SK-N-SH (cell line): Measurements from ENCODE around the gene PTPA.

Experiments
- CHD2 ChIP-seq: fragments of 150-350 bp; IDR thresholded peaks from 2 replicates; pipeline ENCODE4 v1.6.1; 2018; ENCODE audit warnings: low read length; ENCODE audit not compliant: partially characterized antibody
- CTCF ChIP-seq: fragments of 200-600 bp; sonication (generic); IDR thresholded peaks from 2 replicates; pipeline ENCODE4 v1.6.1; 2017; ENCODE audit warnings: antibody characterized with exemption, mild to moderate bottlenecking, moderate library complexity
- EP300 ChIP-seq, 2 experiments: IDR thresholded peaks; 2 replicates each; pipeline versions ENCODE4 v1.4.0 to v1.6.1; 2012; ENCODE audit warnings: borderline replicate concordance in 1 of 2, low read depth in 1 of 2, low read length in 1 of 2
- POLR2AphosphoS5 ChIP-seq: IDR thresholded peaks from 2 replicates; pipeline ENCODE4 v1.6.1; 2012; ENCODE audit warnings: low read depth, low read length
- RAD21 ChIP-seq: IDR thresholded peaks from 2 replicates; pipeline ENCODE4 v1.6.1; 2012; ENCODE audit warnings: mild to moderate bottlenecking, low read length
- REST ChIP-seq: IDR thresholded peaks from 2 replicates; pipeline ENCODE4 v1.6.1; 2012; ENCODE audit warnings: mild to moderate bottlenecking, low read depth, low read length, moderate library complexity
- SIN3A ChIP-seq: IDR thresholded peaks from 2 replicates; pipeline ENCODE4 v1.6.1; 2012; ENCODE audit warnings: low read depth, mild to moderate bottlenecking, low read length, moderate library complexity, borderline replicate concordance
- TAF1 ChIP-seq: IDR thresholded peaks from 2 replicates; pipeline ENCODE4 v1.6.1; 2012; ENCODE audit warnings: low read depth, mild to moderate bottlenecking, low read length, moderate library complexity, borderline replicate concordance
- TF ChIP-seq, protein P1 (sequence below): IDR thresholded peaks from 2 replicates; pipeline ENCODE4 v1.4.0; 2012; ENCODE audit warnings: low read depth, borderline replicate concordance
- TF ChIP-seq, protein P2 (sequence below): fragments of 150-350 bp; IDR thresholded peaks from 2 replicates; pipeline ENCODE4 v1.6.1; 2017; ENCODE audit warnings: antibody characterized with exemption, low read length, low read depth, borderline replicate concordance
- TF ChIP-seq, protein P3 (sequence below): fragments of 150-350 bp; IDR thresholded peaks from 2 replicates; pipeline ENCODE4 v1.6.1; 2016; ENCODE audit warnings: mild to moderate bottlenecking, low read depth, low read length

- TF ChIP-seq REST (no peak), CTCF (no peak), CHD2 (no peak), TAF1 (no peak), POLR2AphosphoS5 (no peak), EP300 (IDR thresholded peaks at IDR 0.05; ENCODE audit: borderline replicate concordance in 1 of 2, low read depth in 1 of 2, low read length in 1 of 2) (no peak), RAD21 (no peak), SIN3A (no peak)
- TF ChIP-seq, protein P1, sequence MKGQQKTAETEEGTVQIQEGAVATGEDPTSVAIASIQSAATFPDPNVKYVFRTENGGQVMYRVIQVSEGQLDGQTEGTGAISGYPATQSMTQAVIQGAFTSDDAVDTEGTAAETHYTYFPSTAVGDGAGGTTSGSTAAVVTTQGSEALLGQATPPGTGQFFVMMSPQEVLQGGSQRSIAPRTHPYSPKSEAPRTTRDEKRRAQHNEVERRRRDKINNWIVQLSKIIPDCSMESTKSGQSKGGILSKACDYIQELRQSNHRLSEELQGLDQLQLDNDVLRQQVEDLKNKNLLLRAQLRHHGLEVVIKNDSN = no peak
- TF ChIP-seq, protein P2, sequence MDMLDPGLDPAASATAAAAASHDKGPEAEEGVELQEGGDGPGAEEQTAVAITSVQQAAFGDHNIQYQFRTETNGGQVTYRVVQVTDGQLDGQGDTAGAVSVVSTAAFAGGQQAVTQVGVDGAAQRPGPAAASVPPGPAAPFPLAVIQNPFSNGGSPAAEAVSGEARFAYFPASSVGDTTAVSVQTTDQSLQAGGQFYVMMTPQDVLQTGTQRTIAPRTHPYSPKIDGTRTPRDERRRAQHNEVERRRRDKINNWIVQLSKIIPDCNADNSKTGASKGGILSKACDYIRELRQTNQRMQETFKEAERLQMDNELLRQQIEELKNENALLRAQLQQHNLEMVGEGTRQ = no peak
- TF ChIP-seq, protein P3, sequence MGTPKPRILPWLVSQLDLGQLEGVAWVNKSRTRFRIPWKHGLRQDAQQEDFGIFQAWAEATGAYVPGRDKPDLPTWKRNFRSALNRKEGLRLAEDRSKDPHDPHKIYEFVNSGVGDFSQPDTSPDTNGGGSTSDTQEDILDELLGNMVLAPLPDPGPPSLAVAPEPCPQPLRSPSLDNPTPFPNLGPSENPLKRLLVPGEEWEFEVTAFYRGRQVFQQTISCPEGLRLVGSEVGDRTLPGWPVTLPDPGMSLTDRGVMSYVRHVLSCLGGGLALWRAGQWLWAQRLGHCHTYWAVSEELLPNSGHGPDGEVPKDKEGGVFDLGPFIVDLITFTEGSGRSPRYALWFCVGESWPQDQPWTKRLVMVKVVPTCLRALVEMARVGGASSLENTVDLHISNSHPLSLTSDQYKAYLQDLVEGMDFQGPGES = no peak
Measured at GRCh38 chr9:129193655-129194054, 82.4 kb downstream of the PTPA start.
